Measurements from ENCODE around the gene SLC9A4.

DNA sequence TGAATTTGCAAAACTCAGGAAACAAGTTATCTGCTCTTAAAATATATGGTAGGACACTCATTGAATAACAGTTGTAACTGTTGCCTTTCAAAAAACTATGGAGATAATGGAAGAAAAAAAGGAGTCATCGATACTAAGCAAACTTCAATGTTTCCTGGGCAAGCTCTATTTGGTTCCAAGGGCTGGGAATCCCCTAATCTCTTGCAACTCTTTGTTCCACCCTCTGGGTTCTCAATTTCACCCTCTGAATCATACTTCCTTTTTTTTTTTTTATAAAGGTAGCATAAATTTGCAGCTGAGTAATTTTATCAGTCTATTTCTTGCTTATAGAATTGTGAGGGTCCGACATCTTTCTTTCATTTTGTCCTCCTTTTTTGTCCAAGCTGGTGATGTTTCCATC is 36.7 kb downstream of the SLC9A4 start:
- TF ChIP-seq CTCF (IDR thresholded peaks at IDR 0.05; ENCODE audit: insufficient read depth, low read length, poor library complexity, severe bottlenecking): no peak
- TF ChIP-seq EZH2phosphoT487 (conservative IDR thresholded peaks at IDR 0.05; ENCODE audit: low read length): no peak

All from SU-DHL-6 (cell line).